Activated CD4-positive, alpha-beta T cell treated with anti-CD3 and anti-CD28 coated beads, Interleukin-2, amount 50 U/mL, for 1 hour (primary cell): ENCODE measurements around the gene RAPGEF6.
"Not testable (repeated sequence)": the region's sequence is repeated elsewhere in the genome, so short reads cannot be mapped to it uniquely, and the experiment has no call there.

ENCODE experiments used
- DNase-seq: peaks from one replicate; pipeline ENCODE4 v3.0.0-alpha.2; 2020

Gene RAPGEF6

DNA sequence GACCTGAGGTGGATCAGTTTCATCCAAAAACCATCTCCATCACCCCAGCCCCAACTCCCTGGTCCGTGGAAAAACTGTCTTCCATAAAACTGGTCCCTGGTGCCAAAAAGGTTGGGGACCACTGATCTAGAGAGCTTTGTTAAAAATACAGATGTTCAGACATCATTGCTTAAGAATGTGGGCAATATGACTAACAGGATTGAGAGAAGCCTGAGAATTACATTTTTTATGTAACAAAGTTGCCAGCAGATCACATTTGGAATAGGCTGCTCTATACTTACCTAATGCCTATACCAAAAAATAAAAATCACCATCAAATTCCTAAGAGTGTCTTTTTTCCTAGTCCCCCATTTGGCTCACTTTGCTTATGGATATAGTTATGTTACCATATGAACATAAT is 143.3 kb downstream of the RAPGEF6 start:
- DNase-seq, result no peak

DNA sequence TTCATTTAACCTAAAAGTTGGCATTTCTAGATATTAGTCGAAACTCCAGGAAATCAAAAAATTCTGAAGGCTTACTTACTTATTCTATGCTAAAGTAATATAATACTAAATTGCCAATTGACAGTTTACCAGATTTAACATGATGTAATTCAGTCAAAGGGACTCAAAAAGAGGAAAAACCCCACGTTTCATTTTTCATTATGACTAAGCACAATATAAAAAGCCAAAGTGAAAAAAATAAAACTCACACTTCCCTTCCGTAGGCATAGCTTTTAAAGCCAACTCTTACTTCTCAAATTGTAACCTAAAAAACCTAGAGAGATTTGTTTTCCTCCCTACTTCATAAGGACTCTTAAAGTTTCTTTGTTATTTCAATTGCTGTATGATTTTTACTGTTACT is 146.6 kb downstream of the RAPGEF6 start:
- no peak for DNase-seq

- not testable (repeated sequence) for DNase-seq
Measured at GRCh38 chr5:131487371-131487770, 147.7 kb downstream of the RAPGEF6 start.

DNA sequence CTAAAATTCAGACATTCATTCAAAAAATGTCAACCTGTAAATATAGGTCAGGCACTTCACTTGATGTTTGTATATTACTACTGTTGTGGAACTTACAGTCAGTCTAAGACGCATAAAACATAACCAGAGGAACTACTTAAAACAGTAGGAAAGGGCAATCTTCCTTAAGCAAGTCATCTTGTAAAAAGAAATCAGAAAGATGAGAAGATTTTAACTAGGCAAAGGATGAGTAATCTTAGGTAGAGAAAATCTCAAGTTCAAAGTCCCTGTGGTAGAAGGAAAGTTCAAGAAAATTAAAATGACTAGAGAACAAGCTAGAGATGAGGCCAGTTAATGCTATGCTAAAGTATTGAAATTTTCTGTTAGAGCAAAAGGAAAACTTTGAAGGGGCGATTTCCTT is 152.4 kb downstream of the RAPGEF6 start:
- DNase-seq, result no peak

DNA sequence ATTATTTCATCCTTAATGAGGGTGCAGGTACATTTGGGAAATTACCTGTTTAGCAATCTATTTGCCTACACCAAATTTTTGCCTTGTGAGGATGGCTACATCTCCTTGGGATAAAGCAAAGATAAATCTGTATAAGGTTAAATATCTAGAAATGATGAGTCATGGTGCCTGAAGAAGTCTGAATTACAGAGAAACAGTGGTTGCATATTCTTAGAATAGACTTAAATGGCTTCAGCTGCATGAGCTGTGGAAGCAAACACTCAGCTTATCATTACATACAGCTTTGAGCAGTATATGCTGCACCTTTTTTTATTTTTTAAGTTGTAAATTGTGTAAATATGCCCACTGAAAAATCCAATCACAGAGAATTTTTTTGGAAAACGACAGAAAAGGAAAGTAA is 153.5 kb downstream of the RAPGEF6 start:
- no peak for DNase-seq

DNA sequence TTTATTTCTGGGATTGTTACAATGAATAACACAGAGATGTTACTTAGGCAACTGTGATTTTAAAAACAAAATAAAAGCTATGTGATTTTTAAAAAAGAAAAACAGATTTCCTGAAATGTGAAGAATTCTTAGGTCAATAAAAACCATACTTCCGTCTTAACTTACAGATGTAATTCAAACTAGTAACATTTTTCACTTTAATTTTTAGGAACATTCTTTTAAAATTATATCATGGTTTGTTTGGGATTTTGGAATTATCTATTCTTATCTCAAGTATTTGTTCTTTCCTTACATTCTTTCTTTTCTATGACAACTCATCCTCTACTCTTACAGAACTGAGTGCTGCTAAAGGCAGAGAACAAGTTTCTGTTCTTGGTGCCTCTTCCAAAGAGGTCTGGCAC is 159.5 kb downstream of the RAPGEF6 start:
- DNase-seq, result no peak

DNA sequence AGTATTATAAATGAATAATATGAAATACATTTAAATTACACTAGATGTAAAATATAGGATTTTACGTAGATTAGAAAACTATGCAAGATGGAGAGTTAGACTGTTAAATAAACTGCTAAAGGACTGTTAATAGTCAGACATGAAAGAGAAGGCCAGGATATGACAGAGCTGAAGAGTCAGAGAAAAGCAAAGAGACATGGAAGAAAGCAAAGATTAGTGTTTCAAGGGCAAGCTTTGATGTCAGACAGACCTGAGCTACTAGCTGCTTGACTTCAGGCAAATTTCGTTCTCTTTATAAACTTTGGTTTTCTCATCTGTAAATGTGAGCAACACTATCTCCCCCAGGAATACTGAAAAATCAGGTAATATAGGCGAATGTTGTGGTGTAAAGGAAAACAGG is 161.3 kb downstream of the RAPGEF6 start:
- DNase-seq, result no peak

DNA sequence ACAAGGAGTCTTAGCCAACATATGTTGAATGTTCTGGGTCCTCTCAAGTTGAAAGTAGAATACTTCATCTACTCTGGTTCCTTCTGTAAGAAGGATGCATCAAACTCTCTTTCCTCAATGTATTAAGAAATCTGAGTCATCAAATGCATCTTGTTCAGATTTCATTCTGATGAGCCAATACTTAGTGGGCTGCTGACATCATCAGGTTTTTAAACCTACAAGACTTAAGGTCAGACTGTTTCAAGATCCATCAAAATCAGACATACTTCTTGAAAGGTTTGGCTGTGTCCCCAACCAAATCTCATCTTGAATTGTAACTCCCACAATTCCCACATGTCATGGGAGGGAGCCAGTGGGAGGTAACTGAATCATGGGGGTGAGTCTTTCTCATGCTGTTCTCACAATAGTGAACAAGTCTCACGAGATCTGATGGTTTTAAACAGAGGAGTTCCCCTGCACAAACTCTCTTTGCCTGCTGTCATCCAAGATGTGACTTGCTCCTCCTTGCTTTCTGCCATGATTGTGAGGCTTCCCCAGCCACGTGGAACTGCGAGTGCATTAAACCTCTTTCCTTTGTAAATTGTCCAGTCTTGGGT is 168.8 kb downstream of the RAPGEF6 start:
- no peak for DNase-seq

- no peak for DNase-seq
Measured at GRCh38 chr5:131463656-131464055, 171.4 kb downstream of the RAPGEF6 start.

GRCh38 chr5:131462454-131462853 is 172.6 kb downstream of the RAPGEF6 start:
- DNase-seq, result no peak

DNA sequence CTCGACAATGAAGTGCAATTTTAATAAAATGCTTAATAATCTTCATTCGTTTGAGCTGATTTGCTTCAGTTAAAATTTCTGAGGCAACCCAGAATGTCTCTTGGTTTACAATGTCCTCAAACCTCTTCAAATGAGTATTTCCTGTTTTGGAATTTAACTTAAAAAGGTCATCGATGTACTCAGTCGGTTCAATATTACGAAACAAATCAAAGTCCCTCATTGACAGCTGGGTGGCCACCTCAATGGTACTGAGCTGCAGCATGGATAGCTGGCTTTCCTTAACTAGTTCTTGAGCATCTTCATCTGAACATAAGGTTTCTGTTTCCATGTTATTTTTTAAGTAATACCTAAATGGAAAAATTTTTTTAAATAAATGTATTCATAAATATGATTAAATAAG is 173.3 kb downstream of the RAPGEF6 start:
- no peak for DNase-seq

GRCh38 chr5:131460867-131461572 is 174.0 kb downstream of the RAPGEF6 start:
- no peak for DNase-seq

- DNase-seq, result no peak
Measured at GRCh38 chr5:131460133-131460532, 174.9 kb downstream of the RAPGEF6 start.

DNA sequence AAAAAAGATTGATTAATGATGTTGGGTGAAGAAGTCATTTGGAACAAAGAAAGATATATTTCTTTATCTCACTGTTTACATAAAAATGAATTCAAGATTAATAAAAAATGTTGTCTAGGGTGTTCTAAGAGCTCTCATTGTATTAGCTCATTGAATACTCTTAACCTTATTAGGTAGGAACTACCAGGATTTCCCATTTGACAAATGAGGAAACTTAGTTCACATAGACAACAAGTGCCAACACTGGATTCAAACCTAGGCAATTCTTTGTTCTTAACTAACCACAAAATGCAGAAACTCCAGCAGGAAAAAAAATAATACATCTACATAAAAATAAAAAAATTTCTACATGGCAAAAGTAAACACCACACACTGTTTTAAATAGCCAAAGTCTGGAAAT is 175.8 kb downstream of the RAPGEF6 start:
- DNase-seq, result no peak

- DNase-seq, result no peak
Measured at GRCh38 chr5:131457193-131457592, 177.8 kb downstream of the RAPGEF6 start.

GRCh38 chr5:131450941-131451340 is 184.1 kb downstream of the RAPGEF6 start:
- no peak for DNase-seq

GRCh38 chr5:131441184-131441583 is 193.8 kb downstream of the RAPGEF6 start:
- no peak for DNase-seq

GRCh38 chr5:131436081-131436480 is 198.9 kb downstream of the RAPGEF6 start:
- DNase-seq, result no peak

- DNase-seq, result no peak
Measured at GRCh38 chr5:131433109-131433508, 201.9 kb downstream of the RAPGEF6 start.

GRCh38 chr5:131431794-131432193 is 203.2 kb downstream of the RAPGEF6 start:
- no peak for DNase-seq

DNA sequence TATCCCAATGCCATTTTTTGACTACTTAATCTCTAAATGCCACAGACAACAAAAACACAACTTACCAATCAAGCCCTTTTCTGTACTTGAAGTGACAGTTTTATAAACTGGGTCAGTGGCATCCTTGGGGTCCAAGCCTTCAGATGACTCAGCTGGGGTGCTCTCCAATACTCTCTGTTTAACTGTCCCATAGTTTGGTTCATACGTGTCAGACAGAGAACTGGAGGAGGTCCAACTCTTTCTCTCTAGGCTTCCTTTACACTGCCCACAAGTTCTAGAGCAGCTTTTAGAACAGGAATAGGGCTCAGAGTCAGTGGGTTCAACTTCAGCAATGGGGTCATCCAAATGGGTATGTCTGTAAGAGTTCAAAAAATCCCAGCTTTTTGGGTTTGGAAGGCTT is 204.2 kb downstream of the RAPGEF6 start:
- no peak for DNase-seq

DNA sequence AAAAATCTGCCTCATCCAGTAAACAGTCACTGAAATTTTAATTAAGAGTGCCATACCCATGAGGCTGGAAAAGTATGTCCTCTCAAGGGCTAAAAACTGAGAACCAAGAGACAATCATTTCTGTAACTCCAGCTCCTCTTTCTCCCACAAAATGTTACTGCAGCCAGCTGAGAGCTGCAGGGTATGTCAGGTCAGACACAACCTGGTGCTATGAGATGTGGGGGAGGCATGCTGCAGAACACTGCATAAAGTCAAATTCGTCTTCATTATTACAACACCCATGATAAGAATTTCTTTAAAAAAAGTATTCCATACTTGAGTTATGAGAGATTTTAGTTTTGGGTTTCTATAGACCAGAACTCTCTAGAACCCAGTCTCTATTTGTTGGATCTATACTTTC is 209.0 kb downstream of the RAPGEF6 start:
- no peak for DNase-seq

GRCh38 chr5:131423056-131423455 is 212.0 kb downstream of the RAPGEF6 start:
- DNase-seq, result no peak

DNA sequence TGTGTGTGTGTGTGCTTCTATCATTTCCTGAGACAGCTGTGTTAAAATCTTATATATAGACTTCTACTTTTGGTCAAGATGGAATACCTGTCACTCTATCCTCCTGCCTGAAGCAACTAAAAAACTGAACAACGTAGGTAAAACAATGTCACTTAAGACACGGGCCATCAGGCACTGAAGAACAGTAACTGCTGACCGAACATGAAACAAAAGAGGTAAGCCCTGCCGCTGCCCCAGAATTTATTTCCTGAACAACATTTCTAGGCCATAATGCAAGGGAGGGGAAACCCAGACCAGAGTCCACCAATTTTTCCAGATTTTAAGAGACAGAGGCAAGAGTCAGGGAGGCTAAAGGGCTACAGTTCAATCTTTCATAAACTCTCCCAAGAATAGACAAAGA is 215.2 kb downstream of the RAPGEF6 start:
- DNase-seq, result no peak

GRCh38 chr5:131418846-131419245 is 216.2 kb downstream of the RAPGEF6 start:
- DNase-seq, result no peak
